AG04449 (cell line): ENCODE data around the gene GPHA2.

Experiments
- CTCF ChIA-PET: fragments of 350-600 bp; formaldehyde crosslinking; extraction: SDS; loops from one replicate; lab custom pipeline; 2021; ENCODE audit warnings: antibody characterized with exemption; lab: Yijun Ruan, JAX
- POLR2A ChIA-PET: fragments of 400-600, 350-600 bp; formaldehyde crosslinking; extraction: SDS; loops from one replicate; lab custom pipeline; 2020; ENCODE audit warnings: antibody characterized with exemption, inconsistent platforms; lab: Yijun Ruan, JAX
- DNase-seq: peaks from one replicate; pipeline ENCODE4 v3.0.0-alpha.2; 2010; ENCODE audit warnings: low read depth, low spot score
- H3K4me3 ChIP-seq: 2 replicates; pipeline ENCODE4 v1.5.1; 2011; ENCODE audit warnings: low read depth, mild to moderate bottlenecking, control low read depth, low read length
- CTCF ChIP-seq: IDR thresholded peaks from one replicate; pipeline ENCODE4 v1.5.1; 2011; ENCODE audit warnings: mild to moderate bottlenecking, moderate library complexity, low read length, control low read depth, inconsistent platforms; ENCODE audit not compliant: insufficient read depth; ENCODE audit errors: missing control alignments

GPHA2 gene

GRCh38 chr11:64905516-64906313 is 30.0 kb downstream of the GPHA2 start:
- no peak for TF ChIP-seq CTCF
- ChIA-PET POLR2A (no interaction called here), CTCF (interaction anchor here (1.8 to 4.9 kb wide), 3 partner anchors 11 to 58 kb away, joined by 4 to 35 read pairs (median 13); no protein-coding TSS in a partner anchor)
- H3K4me3 ChIP-seq: no peak overlapping the region
- no peak for DNase-seq

GRCh38 chr11:64903291-64903833 is 32.3 kb downstream of the GPHA2 start:
- no peak for TF ChIP-seq CTCF
- DNase-seq: no peak
- ChIA-PET CTCF (interaction anchor here (0.8 to 4.9 kb wide), 4 partner anchors 9 to 58 kb away, joined by 4 to 35 read pairs (median 8); no protein-coding TSS in a partner anchor), POLR2A (no interaction called here)
- H3K4me3 ChIP-seq: no peak overlapping the region

- ChIA-PET CTCF (interaction anchor here (1.2 to 3.2 kb wide), 3 partner anchors 8 to 19 kb away, joined by 3 to 14 read pairs (median 6); no protein-coding TSS in a partner anchor), POLR2A (no interaction called here)
- TF ChIP-seq CTCF: no peak
- no peak overlapping the region for H3K4me3 ChIP-seq
- no peak for DNase-seq
Observed at GRCh38 chr11:64902102-64902900, 33.4 kb downstream of the GPHA2 start.

- no peak for TF ChIP-seq CTCF
- POLR2A ChIA-PET: no interaction called here
- no peak overlapping the region for H3K4me3 ChIP-seq
- DNase-seq: no peak
- CTCF ChIA-PET: interaction anchor here (1.5 to 3.2 kb wide), 2 partner anchors 13 to 14 kb away, joined by 5 to 14 read pairs; no protein-coding TSS in a partner anchor
Observed at GRCh38 chr11:64900774-64901173, 34.9 kb downstream of the GPHA2 start.

- DNase-seq: no peak
- TF ChIP-seq CTCF: no peak
- no peak overlapping the region for H3K4me3 ChIP-seq
- ChIA-PET CTCF (interaction anchor here (0.9 to 3.2 kb wide), 3 partner anchors 12 to 53 kb away, joined by 5 to 14 read pairs (median 5); no protein-coding TSS in a partner anchor), POLR2A (no interaction called here)
Observed at GRCh38 chr11:64900263-64900678, 35.4 kb downstream of the GPHA2 start.

GRCh38 chr11:64898541-64898940 is 37.2 kb downstream of the GPHA2 start:
- POLR2A ChIA-PET: no interaction called here

More at GRCh38 chr11:64898541-64898940, 37.2 kb downstream of the GPHA2 start:
- CTCF ChIA-PET: interaction anchor here (1.2 to 28.0 kb wide), 4 partner anchors 11 to 116 kb away, joined by 3 to 1375 read pairs (median 4); partner anchors contain the start of genes ARL2 and CDC42BPG
- no peak for DNase-seq
- H3K4me3 ChIP-seq: no peak overlapping the region
- no peak for TF ChIP-seq CTCF
